GM19468 (cell line): Measurements from ENCODE around the gene TSPAN17.

Experiments used
- ATAC-seq: cut with Tn5 transposase; IDR thresholded peaks from one replicate; pipeline ENCODE4 v1.9.1; 2021; ENCODE audit warnings: mild to moderate bottlenecking, moderate library complexity, moderate number of reproducible peaks; ENCODE audit not compliant: unreplicated experiment; ENCODE audit errors: extremely low read depth

The TSPAN17 gene

GRCh38 chr5:176620333-176620981 lies 26.8 kb upstream of the TSPAN17 start:
- ATAC-seq: no peak

GRCh38 chr5:176621661-176622079 lies 25.6 kb upstream of the TSPAN17 start:
- no peak for ATAC-seq

GRCh38 chr5:176624142-176624541 lies 23.1 kb upstream of the TSPAN17 start:
- no peak for ATAC-seq

- ATAC-seq: no peak
Observed at GRCh38 chr5:176624938-176625337, 22.3 kb upstream of the TSPAN17 start.

- ATAC-seq: no peak
Observed at GRCh38 chr5:176625512-176625911, 21.8 kb upstream of the TSPAN17 start.

- no peak for ATAC-seq
Observed at GRCh38 chr5:176625966-176626875, 21.1 kb upstream of the TSPAN17 start.

- no peak for ATAC-seq
Observed at GRCh38 chr5:176626876-176627236, 20.4 kb upstream of the TSPAN17 start.

- no peak for ATAC-seq
Observed at GRCh38 chr5:176627582-176627981, 19.7 kb upstream of the TSPAN17 start.

- ATAC-seq: no peak
Observed at GRCh38 chr5:176628406-176629228, 18.7 kb upstream of the TSPAN17 start.

- ATAC-seq: no peak
Observed at GRCh38 chr5:176629317-176629852, 17.9 kb upstream of the TSPAN17 start.

GRCh38 chr5:176629853-176630680 lies 17.2 kb upstream of the TSPAN17 start, which contains the start of the genes EIF4E1B and SNCB:
Gene EIF4E1B (plus strand): TSS chr5:176630675. CDS start chr5:176642788, 12,113 bp downstream.
Gene SNCB (minus strand): TSS chr5:176630534. CDS start chr5:176629654, 880 bp downstream.
- ATAC-seq: no peak

- ATAC-seq: no peak
Observed at GRCh38 chr5:176630681-176631222, 16.5 kb upstream of the TSPAN17 start.

GRCh38 chr5:176631383-176632200 lies 15.7 kb upstream of the TSPAN17 start:
- ATAC-seq: no peak

GRCh38 chr5:176632745-176633144 lies 14.5 kb upstream of the TSPAN17 start:
- no peak for ATAC-seq

- ATAC-seq: no peak
Observed at GRCh38 chr5:176633598-176633997, 13.7 kb upstream of the TSPAN17 start.

- no peak for ATAC-seq
Observed at GRCh38 chr5:176636426-176636825, 10.9 kb upstream of the TSPAN17 start.

- ATAC-seq: no peak
Observed at GRCh38 chr5:176637556-176637955, 9.7 kb upstream of the TSPAN17 start.

GRCh38 chr5:176638437-176638836 lies 8.8 kb upstream of the TSPAN17 start:
- ATAC-seq: no peak
